Esophagus (tissue), 2 donors: Measurements from ENCODE around the gene ZAR1. TPM values are rescaled to one million over a fixed set of nuclear protein-coding genes. Genes with fewer than 3 reads are reported as not detected.

Experiments
- H3K27ac ChIP-seq, 2 donors: one replicate each; pipeline ENCODE4 v1.5.1; 2013; ENCODE audit warnings: low read depth in 2 of 2, mild to moderate bottlenecking in 2 of 2, inconsistent platforms in 1 of 2, low read length in 1 of 2, moderate library complexity in 1 of 2
- H3K27me3 ChIP-seq, 2 donors: one replicate each; pipeline ENCODE4 v1.6.1; 2013; ENCODE audit warnings: low read length in 2 of 2, control low read depth in 1 of 2, mild to moderate bottlenecking in 1 of 2; ENCODE audit not compliant: insufficient read depth in 2 of 2, control insufficient read depth in 1 of 2
- H3K36me3 ChIP-seq, 2 donors: one replicate each; pipeline ENCODE4 v1.6.1; 2013; ENCODE audit warnings: low read length in 1 of 2; ENCODE audit not compliant: control insufficient read depth in 2 of 2, insufficient read depth in 2 of 2
- H3K4me1 ChIP-seq, 2 donors: one replicate each; pipeline ENCODE4 v1.6.1; 2013; ENCODE audit warnings: low read length in 1 of 2; ENCODE audit not compliant: control insufficient read depth in 2 of 2, insufficient read depth in 2 of 2
- H3K4me3 ChIP-seq, 2 donors: one replicate each; pipeline ENCODE4 v1.5.1; 2013; ENCODE audit warnings: low read length in 2 of 2, mild to moderate bottlenecking in 2 of 2, low read depth in 1 of 2, moderate library complexity in 1 of 2
- H3K9me3 ChIP-seq, 2 donors: one replicate each; pipeline ENCODE4 v1.6.1; 2013; ENCODE audit warnings: mild to moderate bottlenecking in 2 of 2, low read depth in 1 of 2, low read length in 1 of 2, moderate library complexity in 1 of 2; ENCODE audit not compliant: control insufficient read depth in 2 of 2, insufficient read depth in 1 of 2
- WGBS, 2 donors: extraction: QIAGEN DNeasy Blood & Tissue Kit; methylation state at CpG; one replicate each; pipeline ENCODE4 v1.1.7; 2013; 5-methylcytosine and 5-hydroxymethylcytosine counted together
- polyA plus RNA-seq, 2 donors: library from polyadenylated mRNA; stranded (reverse); fragments of 200-250 nt; gene quantifications; one replicate each; pipeline ENCODE4 v1.2.3, GENCODE V29; 2013
- donor health status: healthy with polysubstance abuse.
- donor health status: Bipolar disorder and iron deficiency.

ZAR1 gene
- polyA plus RNA-seq, 2 donors = not detected

- H3K27me3 ChIP-seq = no peaks in the 10 kb centered on the region
- no peak overlapping the region for H3K27ac ChIP-seq
- WGBS, 2 donors = 78 to 83% methylated on average over 3 of the region's 3 CpGs
- H3K36me3 ChIP-seq = peaks cover 0 to 2% of the 10 kb centered on the region in 2 donors
- H3K4me3 ChIP-seq = no peak overlapping the region
- no peaks in the 10 kb centered on the region for H3K4me1 ChIP-seq
- H3K9me3 ChIP-seq = no peaks in the 10 kb centered on the region
These were observed 9.6 kb downstream of the ZAR1 start for GRCh38 chr4:48499551-48500066.

DNA sequence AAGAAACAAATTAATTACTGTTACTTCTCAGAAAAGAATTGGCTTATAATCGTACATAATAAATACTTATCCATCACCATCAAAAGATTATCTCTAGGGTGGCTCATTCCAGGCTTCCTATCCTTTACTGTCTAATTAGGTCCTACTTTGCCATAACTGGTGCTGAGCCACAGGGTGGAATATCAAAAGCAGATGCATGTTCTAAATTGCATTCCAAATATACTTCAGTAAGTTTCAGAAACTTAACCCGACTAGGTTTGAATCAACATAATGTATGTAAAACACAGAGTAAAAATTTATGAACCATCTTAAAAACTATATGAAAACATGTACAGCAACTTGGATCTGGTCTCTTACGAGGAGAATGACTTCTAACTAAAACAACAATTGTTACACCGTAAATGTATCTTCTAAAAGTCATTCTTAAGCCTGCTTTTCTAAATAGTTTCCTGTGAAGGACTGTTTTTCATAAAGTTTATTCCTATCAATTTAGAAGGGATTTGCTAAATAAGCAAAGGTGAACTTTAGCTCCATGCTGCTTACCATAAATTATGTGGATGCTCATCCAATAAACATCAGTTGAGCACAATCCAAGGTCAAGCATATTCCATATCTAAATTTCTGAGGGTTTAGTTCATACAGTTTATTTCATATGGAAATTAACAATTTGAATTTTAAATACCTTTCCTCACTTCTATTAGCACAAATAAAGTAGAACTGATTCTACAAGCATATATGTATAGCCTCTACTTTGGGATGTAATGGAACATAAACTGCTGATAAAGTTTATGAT, 13.4 kb downstream of the ZAR1 start:
- no peaks in the 10 kb centered on the region for H3K9me3 ChIP-seq
- no peak overlapping the region for H3K27ac ChIP-seq
- H3K36me3 ChIP-seq = peaks cover under 1 to 3% of the 10 kb centered on the region in 2 donors
- H3K4me3 ChIP-seq = no peak overlapping the region
- WGBS, 2 donors = 64 to 67% methylated on average over 4 of the region's 4 CpGs
- H3K4me1 ChIP-seq = no peaks in the 10 kb centered on the region
- H3K27me3 ChIP-seq = no peaks in the 10 kb centered on the region

- H3K36me3 ChIP-seq = peaks cover 3 to 5% of the 10 kb centered on the region in 2 donors
- WGBS, 2 donors = 90 to 92% methylated on average over 2 of the region's 2 CpGs
- H3K9me3 ChIP-seq = no peaks in the 10 kb centered on the region
- H3K27ac ChIP-seq = no peak overlapping the region
- H3K4me1 ChIP-seq = no peaks in the 10 kb centered on the region
- no peak overlapping the region for H3K4me3 ChIP-seq
- H3K27me3 ChIP-seq = no peaks in the 10 kb centered on the region
These were observed 13.9 kb downstream of the ZAR1 start for GRCh38 chr4:48504026-48504330.

DNA sequence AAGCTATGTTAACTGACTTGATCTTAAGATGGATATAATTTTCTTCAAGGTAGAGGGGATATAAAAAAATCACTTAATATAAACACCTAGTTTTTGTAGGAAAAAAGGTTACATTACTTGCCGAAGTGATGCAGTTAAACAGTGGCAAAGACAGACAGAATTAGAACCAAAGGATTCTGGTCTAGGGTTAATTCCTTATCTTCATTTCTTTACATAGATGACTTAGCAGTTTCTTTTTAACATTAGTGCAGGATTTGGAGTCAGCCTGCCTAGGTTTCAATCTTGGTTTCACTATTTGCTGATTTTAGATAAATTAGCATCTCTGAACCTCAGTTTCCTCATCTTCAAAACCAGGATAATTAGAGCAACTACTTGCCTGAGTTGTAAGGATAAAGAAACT, 14.3 kb downstream of the ZAR1 start:
- no peak overlapping the region for H3K4me3 ChIP-seq
- no peak overlapping the region for H3K27ac ChIP-seq
- no peaks in the 10 kb centered on the region for H3K9me3 ChIP-seq
- H3K4me1 ChIP-seq = no peaks in the 10 kb centered on the region
- H3K27me3 ChIP-seq = no peaks in the 10 kb centered on the region
- 71 to 79% methylated on average over 1 of the region's 1 CpG for WGBS, 2 donors
- peaks cover 3 to 5% of the 10 kb centered on the region in 2 donors for H3K36me3 ChIP-seq

- WGBS, 2 donors = 94 to 96% methylated on average over 2 of the region's 2 CpGs
- Histone ChIP-seq H3K4me3 (no peak overlapping the region), H3K9me3 (no peaks in the 10 kb centered on the region), H3K27me3 (no peaks in the 10 kb centered on the region), H3K27ac (no peak overlapping the region), H3K36me3 (peaks cover 3 to 6% of the 10 kb centered on the region in 2 donors), H3K4me1 (no peaks in the 10 kb centered on the region)
These were observed 16.7 kb downstream of the ZAR1 start for GRCh38 chr4:48506716-48507115.

DNA sequence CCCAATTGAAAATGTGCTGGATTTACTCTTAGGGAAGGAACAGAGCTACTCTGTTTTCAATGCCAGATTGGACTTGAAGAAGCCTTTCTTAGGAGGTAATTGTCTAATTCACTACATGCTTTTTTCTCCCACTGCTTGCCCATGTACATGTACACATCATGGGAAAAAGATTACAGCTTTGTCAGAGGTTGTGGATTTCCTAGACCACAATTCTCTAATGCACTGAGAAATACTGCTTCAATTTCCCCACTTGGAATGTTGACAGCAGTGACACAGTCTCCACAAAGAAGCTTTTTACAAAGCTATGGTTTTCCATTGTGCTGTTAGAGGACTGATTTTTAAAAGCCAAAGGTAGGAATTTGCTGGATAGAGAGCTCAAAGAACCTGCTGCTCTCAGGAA, 19.5 kb downstream of the ZAR1 start:
- H3K27me3 ChIP-seq = no peaks in the 10 kb centered on the region
- no peaks in the 10 kb centered on the region for H3K4me1 ChIP-seq
- no peak overlapping the region for H3K27ac ChIP-seq
- H3K9me3 ChIP-seq = no peaks in the 10 kb centered on the region
- peaks cover 6 to 9% of the 10 kb centered on the region in 2 donors for H3K36me3 ChIP-seq
- H3K4me3 ChIP-seq = no peak overlapping the region

- H3K4me3 ChIP-seq = no peak overlapping the region
- peaks cover 12 to 13% of the 10 kb centered on the region in 2 donors for H3K36me3 ChIP-seq
- WGBS, 2 donors = 92 to 94% methylated on average over 3 of the region's 3 CpGs
These were observed 28.1 kb downstream of the ZAR1 start for GRCh38 chr4:48518143-48518542.

GRCh38 chr4:48526406-48526805, 36.4 kb downstream of the ZAR1 start:
- Histone ChIP-seq H3K9me3 (no peaks in the 10 kb centered on the region), H3K27me3 (no peaks in the 10 kb centered on the region), H3K36me3 (peaks cover 17 to 22% of the 10 kb centered on the region in 2 donors), H3K4me3 (no peak overlapping the region), H3K27ac (no peak overlapping the region), H3K4me1 (no peaks in the 10 kb centered on the region)
- 91 to 97% methylated on average over 1 of the region's 1 CpG for WGBS, 2 donors

More at GRCh38 chr4:48518143-48518542, 28.1 kb downstream of the ZAR1 start:
- H3K27ac ChIP-seq = no peak overlapping the region
- H3K27me3 ChIP-seq = no peaks in the 10 kb centered on the region
- no peaks in the 10 kb centered on the region for H3K9me3 ChIP-seq
- no peaks in the 10 kb centered on the region for H3K4me1 ChIP-seq

DNA sequence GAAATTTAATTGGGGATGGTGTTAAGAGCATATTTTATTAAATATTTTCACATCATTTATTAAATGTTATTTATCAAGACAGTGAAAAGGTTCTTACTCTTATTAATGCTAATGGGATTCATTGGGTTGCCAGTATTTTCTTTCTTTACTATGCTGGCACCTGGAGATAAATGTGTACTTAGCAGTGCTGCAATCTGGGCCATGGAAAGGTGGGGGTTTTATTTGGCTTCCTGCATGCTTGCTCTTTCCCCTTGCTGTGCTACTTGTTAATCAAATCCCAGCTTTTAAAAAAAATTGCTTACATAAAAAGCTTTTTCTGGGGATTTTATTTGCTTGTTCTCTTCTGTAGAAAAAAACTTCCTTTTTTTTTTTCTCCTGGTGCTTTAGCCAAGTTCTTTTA, 48.3 kb downstream of the ZAR1 start:
- Histone ChIP-seq H3K9me3 (no peaks in the 10 kb centered on the region), H3K4me3 (no peak overlapping the region), H3K27me3 (no peaks in the 10 kb centered on the region), H3K4me1 (no peaks in the 10 kb centered on the region), H3K27ac (no peak overlapping the region), H3K36me3 (peaks cover 2 to 9% of the 10 kb centered on the region in 2 donors)

DNA sequence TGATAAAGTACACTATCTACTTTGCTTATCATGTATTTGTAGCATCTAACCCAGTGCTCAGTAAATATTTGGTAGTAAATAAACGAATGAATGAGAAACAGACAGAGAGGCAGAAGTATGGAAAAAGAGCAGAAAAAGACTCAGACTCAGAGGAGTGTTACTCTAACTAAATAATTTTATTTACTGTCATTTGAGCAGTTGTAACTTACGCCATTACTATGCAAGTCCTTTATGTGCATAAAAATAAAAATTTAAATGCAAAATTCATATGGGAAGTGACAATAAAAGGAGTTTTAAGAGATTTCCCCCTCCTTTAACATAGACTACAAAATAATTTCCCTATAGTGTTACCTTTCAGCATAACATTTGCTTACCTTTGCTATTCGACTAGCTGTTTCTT, 49.5 kb downstream of the ZAR1 start:
- Histone ChIP-seq H3K27ac (no peak overlapping the region), H3K4me1 (no peaks in the 10 kb centered on the region), H3K27me3 (no peaks in the 10 kb centered on the region), H3K4me3 (no peak overlapping the region), H3K36me3 (peaks cover 2 to 9% of the 10 kb centered on the region in 2 donors), H3K9me3 (no peaks in the 10 kb centered on the region)
- 84 to 91% methylated on average over 3 of the region's 3 CpGs for WGBS, 2 donors
